Thoracic aorta (tissue), 2 donors: Measurements from ENCODE around the gene CDC42SE2. TPM values are rescaled to one million over a fixed set of nuclear protein-coding genes. Genes with fewer than 3 reads are reported as not detected.

Source experiments
- ATAC-seq: fragments of 150-250 bp; one replicate; pipeline ENCODE4 v1.8.0; 2017; ENCODE audit warnings: low read depth; ENCODE audit not compliant: insufficient number of reproducible peaks, low FRiP score
- DNase-seq: peaks from one replicate; pipeline ENCODE4 v3.0.0-alpha.2; 2020; ENCODE audit warnings: low spot score
- H3K27ac ChIP-seq, 2 donors: fragments of 200-600 bp; sonication (generic); 1 replicate in 1 of 2; 2 replicates in 1 of 2; pipeline ENCODE4 v1.5.1; 2016; ENCODE audit warnings: mild to moderate bottlenecking in 2 of 2, moderate library complexity in 2 of 2
- H3K27me3 ChIP-seq: fragments of 200-600 bp; sonication (generic); replicated peaks from 2 replicates; pipeline ENCODE4 v1.6.0; 2016; ENCODE audit warnings: mild to moderate bottlenecking; ENCODE audit not compliant: insufficient read depth
- H3K36me3 ChIP-seq: fragments of 200-600 bp; sonication (generic); one replicate; pipeline ENCODE4 v1.5.1; 2016
- H3K4me1 ChIP-seq, 2 donors: fragments of 200-600 bp; sonication (generic); 1 replicate in 1 of 2; 2 replicates in 1 of 2; pipeline versions ENCODE4 v1.5.1 to v1.6.0; 2016; ENCODE audit warnings: low read depth in 2 of 2, mild to moderate bottlenecking in 1 of 2; ENCODE audit not compliant: control insufficient read depth in 1 of 2
- H3K4me3 ChIP-seq: fragments of 200-600 bp; sonication (generic); 2 replicates; pipeline ENCODE4 v1.5.1; 2016; ENCODE audit warnings: mild to moderate bottlenecking
- H3K9me3 ChIP-seq: fragments of 200-600 bp; sonication (generic); 2 replicates; pipeline ENCODE4 v1.5.1; 2016
- CTCF ChIP-seq: fragments of 200-600 bp; sonication (generic); IDR thresholded peaks from one replicate; pipeline ENCODE4 v1.5.1; 2019; ENCODE audit warnings: antibody characterized with exemption
- total RNA-seq, 2 donors: library from RNA; depleted of rRNA; stranded (reverse); fragments of >200 nt; gene quantifications; one replicate each; pipeline versions ENCODE4 v1.1.0 to v1.2.3, GENCODE V29; 2016

The CDC42SE2 gene
- total RNA-seq, 2 donors from 2014 or later, result 20.3 to 38.0 TPM

DNA sequence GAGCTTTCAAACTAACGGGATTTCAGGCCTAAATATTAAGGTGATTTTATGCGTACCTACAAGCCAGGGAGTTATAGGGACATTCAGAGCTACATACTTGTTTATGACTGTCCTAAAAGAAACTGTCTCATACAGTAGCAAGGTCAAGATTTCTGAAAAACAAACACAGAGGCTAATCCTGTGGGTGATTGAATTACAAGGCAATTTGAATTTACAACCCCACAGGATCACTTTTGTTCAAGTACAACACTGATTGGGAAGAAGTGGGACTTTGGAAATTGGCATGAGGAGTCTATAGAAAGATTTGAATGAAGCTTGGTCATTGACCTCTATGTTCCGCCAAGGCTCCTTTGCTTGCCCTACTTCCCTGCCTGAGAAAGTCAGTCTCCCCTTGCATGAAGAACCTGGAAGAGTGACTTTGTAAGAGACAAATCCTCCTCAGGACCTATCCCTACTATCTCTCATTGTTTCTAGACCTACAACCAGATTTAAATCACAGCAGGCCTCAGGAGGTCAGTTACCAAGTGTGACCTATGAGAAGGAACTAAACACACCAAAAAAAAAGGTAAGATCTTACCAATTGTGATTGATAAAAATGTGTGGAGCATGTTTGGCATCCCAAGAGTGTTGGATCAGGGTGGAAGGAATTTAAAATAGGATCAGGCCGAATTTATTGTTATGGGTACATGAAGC is 38.4 kb upstream of the CDC42SE2 start:
- TF ChIP-seq CTCF, result no peak
- H3K9me3 ChIP-seq, result no peaks in the 10 kb centered on the region
- H3K4me3 ChIP-seq, result no peak overlapping the region
- DNase-seq (no peak), ATAC-seq (no peak)
- H3K27me3 ChIP-seq, result no peaks in the 10 kb centered on the region
- no peaks in the 10 kb centered on the region for H3K36me3 ChIP-seq
- no peaks in the 10 kb centered on the region for H3K4me1 ChIP-seq
- no peak overlapping the region for H3K27ac ChIP-seq

DNA sequence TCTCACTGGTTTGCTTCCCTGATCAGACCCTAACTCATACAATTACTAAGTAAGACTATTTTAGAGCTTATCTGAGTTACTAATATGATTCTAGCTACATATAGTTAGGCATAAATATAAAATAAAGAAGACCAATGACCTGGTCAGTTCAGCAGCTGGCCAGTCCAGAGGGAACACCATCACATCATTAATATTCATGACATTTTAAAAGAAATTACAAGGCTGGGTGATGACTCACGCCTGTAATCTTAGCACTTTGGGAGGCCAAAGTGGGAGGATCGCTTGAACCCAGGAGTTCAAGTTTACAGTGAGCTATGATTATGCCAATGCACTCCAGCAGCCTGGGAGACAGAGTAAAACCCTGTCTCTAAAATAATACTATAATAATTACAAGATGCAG is 37.0 kb upstream of the CDC42SE2 start:
- no peak for TF ChIP-seq CTCF
- no peaks in the 10 kb centered on the region for H3K36me3 ChIP-seq
- ATAC-seq (no peak), DNase-seq (no peak)
- H3K27me3 ChIP-seq, result no peaks in the 10 kb centered on the region
- H3K4me3 ChIP-seq, result no peak overlapping the region
- no peaks in the 10 kb centered on the region for H3K4me1 ChIP-seq
- H3K27ac ChIP-seq, result no peak overlapping the region
- no peaks in the 10 kb centered on the region for H3K9me3 ChIP-seq

DNA sequence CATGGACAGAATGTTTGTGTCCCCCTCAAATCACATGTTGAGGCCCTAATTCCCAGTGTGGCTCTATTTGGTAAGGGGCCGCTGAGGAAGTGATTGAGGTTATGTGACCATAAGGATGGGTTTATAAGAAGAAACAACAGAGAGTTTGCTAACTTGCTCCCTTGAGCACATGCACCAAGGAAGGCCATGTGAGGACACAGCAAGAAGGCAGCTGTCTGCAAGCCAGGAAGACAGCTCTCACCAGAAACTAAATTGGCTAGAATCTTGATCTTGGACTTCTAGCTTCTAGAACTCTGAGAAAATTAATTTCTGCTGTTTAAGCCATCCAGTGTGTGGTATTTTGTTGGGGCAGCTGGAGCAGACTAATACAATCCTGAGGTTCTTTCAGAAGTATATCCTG is 35.2 kb upstream of the CDC42SE2 start:
- DNase-seq (no peak), ATAC-seq (no peak)
- Histone ChIP-seq H3K27ac (no peak overlapping the region), H3K27me3 (no peaks in the 10 kb centered on the region), H3K4me1 (no peaks in the 10 kb centered on the region), H3K9me3 (no peaks in the 10 kb centered on the region), H3K36me3 (no peaks in the 10 kb centered on the region), H3K4me3 (no peak overlapping the region)
- TF ChIP-seq CTCF, result no peak

DNA sequence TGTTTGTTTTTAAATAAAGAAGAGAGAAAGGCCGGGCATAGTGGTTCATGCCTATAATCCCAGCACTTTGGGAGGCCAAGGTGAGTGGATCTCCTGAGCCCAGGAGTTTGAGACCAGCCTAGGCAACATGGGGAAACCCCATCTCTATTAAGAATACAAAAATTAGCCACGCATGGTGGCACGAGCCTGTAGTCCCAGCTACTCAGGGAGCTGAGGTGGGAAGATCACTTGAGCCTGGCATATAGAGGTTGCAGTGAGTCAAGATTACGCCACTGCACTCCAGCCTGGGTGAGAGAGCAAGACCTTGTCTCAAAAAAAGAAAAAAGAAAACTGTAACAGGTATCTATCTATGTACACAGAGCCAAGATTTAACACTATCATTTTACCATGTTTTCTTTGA is 34.2 kb upstream of the CDC42SE2 start:
- no peak for DNase-seq

DNA sequence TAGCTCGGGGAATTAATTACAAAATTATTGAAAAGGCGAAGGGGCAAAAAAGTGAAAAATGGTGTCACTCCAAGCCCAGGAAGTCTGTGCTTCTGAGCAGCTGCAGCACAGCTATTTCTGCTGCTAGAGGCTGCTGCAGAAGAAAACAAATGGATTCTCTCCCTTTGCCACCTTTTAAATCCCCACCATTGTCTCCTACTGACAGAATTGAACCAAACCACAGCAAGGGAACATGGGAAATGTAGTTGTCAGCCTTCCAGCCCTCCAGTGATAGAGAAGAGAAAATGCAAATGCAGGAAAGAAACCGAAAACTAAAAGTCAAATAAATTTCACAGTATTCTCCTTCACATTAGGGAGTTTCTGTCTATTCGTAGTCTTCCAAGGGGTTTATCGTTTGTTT is 33.4 kb upstream of the CDC42SE2 start:
- H3K36me3 ChIP-seq, result no peaks in the 10 kb centered on the region
- DNase-seq (no peak), ATAC-seq (no peak)
- H3K27ac ChIP-seq, result no peak overlapping the region
- no peak overlapping the region for H3K4me3 ChIP-seq
- no peaks in the 10 kb centered on the region for H3K27me3 ChIP-seq
- no peaks in the 10 kb centered on the region for H3K4me1 ChIP-seq
- H3K9me3 ChIP-seq, result no peaks in the 10 kb centered on the region
- TF ChIP-seq CTCF, result no peak

More for the DNA sequence above, 34.2 kb upstream of the CDC42SE2 start:
- H3K27me3 ChIP-seq, result no peaks in the 10 kb centered on the region
- no peak for ATAC-seq
- no peak for TF ChIP-seq CTCF
- H3K4me1 ChIP-seq, result no peaks in the 10 kb centered on the region
- H3K27ac ChIP-seq, result no peak overlapping the region
- H3K36me3 ChIP-seq, result no peaks in the 10 kb centered on the region
- H3K4me3 ChIP-seq, result no peak overlapping the region
- no peaks in the 10 kb centered on the region for H3K9me3 ChIP-seq
